K562 (cell line): Measurements from ENCODE around the gene TRIM34. TPM values are rescaled to one million over a fixed set of nuclear protein-coding genes. Genes with fewer than 3 reads are reported as not detected.

Source experiments
- BACH1 ChIP-seq: fragments of 200-800 bp; sonication (Bioruptor generic); IDR thresholded peaks from 2 replicates; pipeline ENCODE4 v1.6.1; 2016; ENCODE audit warnings: missing genetic modification characterization, missing compliant biosample characterization
- CBFA2T2 ChIP-seq: fragments of 450-650 bp; conservative IDR thresholded peaks from 2 replicates; pipeline ENCODE4 v1.6.1; 2017; ENCODE audit warnings: mild to moderate bottlenecking
- CBX1 ChIP-seq: sonication (generic); IDR thresholded peaks from 2 replicates; pipeline ENCODE4 v1.6.1; 2016; ENCODE audit warnings: antibody characterized with exemption, low read depth, mild to moderate bottlenecking
- ETS1 ChIP-seq: conservative IDR thresholded peaks from 2 replicates; pipeline ENCODE4 v1.6.1; 2011; ENCODE audit warnings: low read depth, mild to moderate bottlenecking, low read length; ENCODE audit not compliant: control insufficient read depth
- MXI1 ChIP-seq: IDR thresholded peaks from 2 replicates; pipeline ENCODE4 v1.6.1; 2011; ENCODE audit warnings: low read depth, mild to moderate bottlenecking, improper control_type of control experiment, low read length
- POLR2AphosphoS5 ChIP-seq: IDR thresholded peaks from 2 replicates; pipeline ENCODE4 v1.6.1; 2011; ENCODE audit warnings: mild to moderate bottlenecking, low read depth, low read length, moderate library complexity; ENCODE audit not compliant: control insufficient read depth, insufficient read depth
- POLR2G ChIP-seq: fragments of 200-400 bp; formaldehyde crosslinking; IDR thresholded peaks from 2 replicates; pipeline ENCODE4 v1.6.1; 2017; ENCODE audit warnings: low read depth, mild to moderate bottlenecking, antibody characterized with exemption, low read length, moderate library complexity
- SIRT6 ChIP-seq: IDR thresholded peaks from one replicate; pipeline ENCODE4 v1.6.1; 2012; ENCODE audit warnings: low read depth, mild to moderate bottlenecking, control low read depth, inconsistent platforms, low read length, moderate library complexity
- TRIM24 ChIP-seq, 2 experiments: fragments of 450-650 bp; IDR thresholded peaks; 2 replicates each; pipeline ENCODE4 v1.6.1; 2016
- ZNF57 ChIP-seq: fragments of 450-650 bp; formaldehyde crosslinking; IDR thresholded peaks from 2 replicates; pipeline ENCODE4 v1.4.0; 2020; ENCODE audit warnings: mild to moderate bottlenecking, moderate library complexity
- ZNF707 ChIP-seq: fragments of 250-450 bp; sonication (Bioruptor Pico); conservative IDR thresholded peaks from 2 replicates; pipeline ENCODE4 v1.8.0; 2022; ENCODE audit warnings: inconsistent platforms, mild to moderate bottlenecking, moderate library complexity
- polyA plus RNA-seq, 8 experiments: library from polyadenylated mRNA; depleted of rRNA in 4 of 8; stranded (reverse) in 5 of 8; unstranded in 3 of 8; fragments of >200 nt; fragmentation: Nextera tagmentation in 2 of 8; fragmentation: Illumina TruSeq in 1 of 8; extraction: Ambion mirVana in 2 of 8; extraction: Trizol in 1 of 8; gene quantifications; 2 replicates each; pipeline versions ENCODE4 v1.2.1 to v1.2.3, GENCODE V29; 2011 to 2014; ENCODE audit warnings: inconsistent platforms in 1 of 8, missing spikeins in 1 of 8
- total RNA-seq, 7 experiments: library from RNA; depleted of rRNA in 6 of 7; stranded (reverse); fragments of >200 nt in 6 of 7; fragmentation: Illumina TruSeq in 2 of 7; extraction: Trizol in 2 of 7; gene quantifications; 2 replicates each; pipeline versions ENCODE4 v1.2.1 to v1.2.3, GENCODE V29; 2011 to 2021; ENCODE audit warnings: low replicate concordance in 1 of 7
- TF ChIP-seq, protein P1 (sequence below): fragments of 250-450 bp; sonication (Bioruptor Pico); IDR thresholded peaks from 2 replicates; pipeline ENCODE4 v1.5.0; 2020; ENCODE audit warnings: mild to moderate bottlenecking, borderline replicate concordance
- TF ChIP-seq, protein P2 (sequence below): fragments of 200-800 bp; sonication (Bioruptor generic); IDR thresholded peaks from 2 replicates; pipeline ENCODE4 v1.6.1; 2017; ENCODE audit warnings: missing genetic modification characterization, missing compliant biosample characterization

The TRIM34 gene
- total and polyA plus RNA-seq, 9 of the 15 experiments (the other 6 are each of a cell fraction or from before 2014, with no cell fraction given) = 0.31 to 2.9 (median 1.3) TPM

DNA sequence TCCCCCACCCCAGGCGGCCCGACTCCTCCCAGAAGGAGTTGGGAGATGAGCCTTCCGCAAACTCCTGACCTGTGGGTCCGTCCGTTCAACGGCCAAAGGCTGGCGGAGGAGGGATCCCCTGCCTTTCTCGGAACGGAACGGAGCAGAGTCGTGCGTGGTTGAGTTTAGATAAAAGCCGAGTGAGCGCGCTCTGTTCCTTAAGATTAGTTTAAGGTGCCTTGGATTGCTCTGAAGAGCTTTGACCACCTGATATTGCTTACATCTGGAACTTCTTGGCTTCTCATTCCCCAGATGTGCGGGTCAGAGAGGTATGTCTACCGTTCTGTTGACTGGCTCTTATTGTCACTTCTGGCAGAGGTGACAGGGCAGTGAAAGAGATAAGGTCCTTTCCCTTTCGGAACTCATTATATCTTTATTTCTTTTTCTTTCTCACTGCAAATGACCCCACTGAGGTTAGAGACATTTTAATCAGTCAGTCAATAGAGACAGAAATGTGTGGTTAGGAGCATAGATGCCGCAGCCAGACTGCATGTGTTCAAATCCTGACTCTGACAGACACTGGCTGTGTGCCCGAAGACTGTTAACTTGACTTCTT lies 28.1 kb upstream of the TRIM34 start, which contains the start of gene TRIM6 (continued):
- TF ChIP-seq, protein P1, sequence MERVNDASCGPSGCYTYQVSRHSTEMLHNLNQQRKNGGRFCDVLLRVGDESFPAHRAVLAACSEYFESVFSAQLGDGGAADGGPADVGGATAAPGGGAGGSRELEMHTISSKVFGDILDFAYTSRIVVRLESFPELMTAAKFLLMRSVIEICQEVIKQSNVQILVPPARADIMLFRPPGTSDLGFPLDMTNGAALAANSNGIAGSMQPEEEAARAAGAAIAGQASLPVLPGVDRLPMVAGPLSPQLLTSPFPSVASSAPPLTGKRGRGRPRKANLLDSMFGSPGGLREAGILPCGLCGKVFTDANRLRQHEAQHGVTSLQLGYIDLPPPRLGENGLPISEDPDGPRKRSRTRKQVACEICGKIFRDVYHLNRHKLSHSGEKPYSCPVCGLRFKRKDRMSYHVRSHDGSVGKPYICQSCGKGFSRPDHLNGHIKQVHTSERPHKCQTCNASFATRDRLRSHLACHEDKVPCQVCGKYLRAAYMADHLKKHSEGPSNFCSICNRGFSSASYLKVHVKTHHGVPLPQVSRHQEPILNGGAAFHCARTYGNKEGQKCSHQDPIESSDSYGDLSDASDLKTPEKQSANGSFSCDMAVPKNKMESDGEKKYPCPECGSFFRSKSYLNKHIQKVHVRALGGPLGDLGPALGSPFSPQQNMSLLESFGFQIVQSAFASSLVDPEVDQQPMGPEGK = no peak
- TF ChIP-seq, protein P2, sequence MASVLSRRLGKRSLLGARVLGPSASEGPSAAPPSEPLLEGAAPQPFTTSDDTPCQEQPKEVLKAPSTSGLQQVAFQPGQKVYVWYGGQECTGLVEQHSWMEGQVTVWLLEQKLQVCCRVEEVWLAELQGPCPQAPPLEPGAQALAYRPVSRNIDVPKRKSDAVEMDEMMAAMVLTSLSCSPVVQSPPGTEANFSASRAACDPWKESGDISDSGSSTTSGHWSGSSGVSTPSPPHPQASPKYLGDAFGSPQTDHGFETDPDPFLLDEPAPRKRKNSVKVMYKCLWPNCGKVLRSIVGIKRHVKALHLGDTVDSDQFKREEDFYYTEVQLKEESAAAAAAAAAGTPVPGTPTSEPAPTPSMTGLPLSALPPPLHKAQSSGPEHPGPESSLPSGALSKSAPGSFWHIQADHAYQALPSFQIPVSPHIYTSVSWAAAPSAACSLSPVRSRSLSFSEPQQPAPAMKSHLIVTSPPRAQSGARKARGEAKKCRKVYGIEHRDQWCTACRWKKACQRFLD (CRISPR knock-in tag) = peak; percentile 31; the same call in 1 of the 2 replicates
- no peak for TF ChIP-seq ZNF707 (CRISPR knock-in tag)
- peak; percentile 92 to 95 for TF ChIP-seq TRIM24 (IDR thresholded peaks at IDR 0.05)
- peak; percentile 98 for TF ChIP-seq CBFA2T2
- peak; percentile 70; the same call in 1 of the 2 replicates for TF ChIP-seq ETS1
- TF ChIP-seq BACH1 (tag) = no peak
- no peak for TF ChIP-seq CBX1
- TF ChIP-seq ZNF57 (CRISPR knock-in tag) = no peak
- TF ChIP-seq MXI1 = peak; percentile 40; the same call in 1 of the 2 replicates
- TF ChIP-seq POLR2AphosphoS5 = peak; percentile 97
- no peak for TF ChIP-seq SIRT6
- peak; percentile 51; the same call in 1 of the 2 replicates for TF ChIP-seq POLR2G
